Stimulated activated CD8-positive, alpha-beta memory T cell treated with anti-CD3 and anti-CD28 coated beads, Interleukin-7, amount 100 ng/mL, for 48 hours (primary cell): ENCODE results near the gene RNF41.

Experiments
- DNase-seq, 2 donors: peaks; one replicate each; pipeline ENCODE4 v3.0.0-alpha.2; 2020; ENCODE audit warnings: low read depth in 1 of 2; ENCODE audit errors: extremely low read depth in 1 of 2

Gene RNF41

GRCh38 chr12:56154818-56155217, 66.9 kb downstream of the RNF41 start:
- no peak for DNase-seq

DNA sequence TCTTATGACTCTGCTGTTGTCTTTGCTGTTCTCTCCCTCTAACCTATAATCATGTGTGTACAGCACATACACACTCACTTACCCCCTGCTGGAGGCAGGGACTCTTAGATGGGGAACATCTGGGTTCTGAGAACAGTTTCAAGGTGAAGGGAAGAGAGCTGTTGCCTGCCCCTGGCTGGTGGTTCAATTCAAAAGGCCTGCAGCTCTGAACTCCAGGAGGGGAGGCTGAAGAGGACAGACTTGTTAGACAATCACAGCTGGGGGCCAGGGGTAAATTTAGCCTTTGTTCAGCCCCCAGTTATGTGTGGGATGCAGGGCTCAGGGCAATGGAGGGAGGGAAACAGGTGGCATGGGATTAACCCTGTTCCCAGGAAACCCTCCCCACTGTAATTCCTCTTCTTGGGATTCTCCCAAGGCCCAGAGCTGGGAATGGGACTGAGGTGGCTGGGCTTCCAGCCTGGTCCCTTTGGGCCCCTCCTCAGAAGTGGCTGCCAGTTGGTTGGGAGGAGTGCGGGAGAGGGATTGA, 67.4 kb downstream of the RNF41 start:
- no peak for DNase-seq

- no peak for DNase-seq
Measured at GRCh38 chr12:56153678-56154065, 68.0 kb downstream of the RNF41 start.

DNA sequence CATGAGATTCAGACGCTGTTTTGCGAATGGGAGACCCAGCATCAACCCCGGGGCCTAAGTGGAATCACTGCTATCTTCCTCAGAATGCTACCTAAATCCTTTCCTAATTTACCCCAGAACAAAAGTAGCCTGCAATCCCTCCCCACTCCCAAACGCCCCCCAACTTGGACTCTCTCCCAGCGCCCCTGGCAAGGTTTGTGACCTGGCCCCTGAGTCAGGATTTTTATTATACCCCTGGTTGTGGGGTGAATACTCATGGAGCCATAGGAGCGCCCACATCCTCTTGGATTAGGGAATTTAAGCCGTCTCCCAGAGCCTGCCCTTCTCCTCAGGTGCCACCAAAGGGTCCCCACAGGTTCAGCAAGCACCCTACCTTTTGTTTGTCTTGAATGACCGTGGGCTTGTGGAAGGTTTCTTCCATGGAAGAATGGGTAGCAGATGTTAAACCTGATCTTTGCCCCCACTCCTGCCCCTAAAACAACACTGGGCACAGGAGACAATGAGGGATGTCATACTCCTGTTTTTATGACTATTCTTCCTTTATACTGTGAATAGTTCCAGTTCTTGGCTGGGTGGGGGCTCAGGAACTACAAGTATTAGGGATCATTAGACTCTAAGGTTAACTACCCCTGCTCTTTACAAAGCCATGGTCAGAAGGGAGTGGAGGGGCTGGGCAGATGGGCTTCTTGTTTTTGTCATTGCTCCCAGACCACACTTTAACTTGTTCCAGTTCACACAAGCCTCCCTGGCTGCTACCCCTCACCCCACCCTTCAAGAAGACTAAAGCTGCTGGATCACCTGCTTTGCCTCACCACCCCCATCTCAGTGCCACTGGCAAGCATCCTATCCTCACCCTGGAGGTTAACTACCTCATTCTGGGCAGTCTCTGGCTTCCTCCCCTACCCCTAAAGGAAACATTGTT, 68.7 kb downstream of the RNF41 start:
- DNase-seq: no peak
